ENCODE results near the gene HGF. TPM values are rescaled to one million over a fixed set of nuclear protein-coding genes. Genes with fewer than 3 reads are reported as not detected.

The HGF gene
- total RNA-seq, 1 experiment from 2014 or later = 0.72 TPM

GRCh38 chr7:81783818-81784217 is 14.0 kb upstream of the HGF start (continued):
- TF ChIP-seq, protein P1, sequence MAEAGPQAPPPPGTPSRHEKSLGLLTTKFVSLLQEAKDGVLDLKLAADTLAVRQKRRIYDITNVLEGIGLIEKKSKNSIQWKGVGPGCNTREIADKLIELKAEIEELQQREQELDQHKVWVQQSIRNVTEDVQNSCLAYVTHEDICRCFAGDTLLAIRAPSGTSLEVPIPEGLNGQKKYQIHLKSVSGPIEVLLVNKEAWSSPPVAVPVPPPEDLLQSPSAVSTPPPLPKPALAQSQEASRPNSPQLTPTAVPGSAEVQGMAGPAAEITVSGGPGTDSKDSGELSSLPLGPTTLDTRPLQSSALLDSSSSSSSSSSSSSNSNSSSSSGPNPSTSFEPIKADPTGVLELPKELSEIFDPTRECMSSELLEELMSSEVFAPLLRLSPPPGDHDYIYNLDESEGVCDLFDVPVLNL (CRISPR knock-in tag; IDR thresholded peaks at IDR 0.05; ENCODE audit: borderline replicate concordance, low read depth) = no peak
- TF ChIP-seq SMAD3 (CRISPR knock-in tag; IDR thresholded peaks at IDR 0.05; ENCODE audit: borderline replicate concordance) (no peak), ZNF219 (CRISPR knock-in tag; IDR thresholded peaks at IDR 0.05; ENCODE audit: borderline replicate concordance) (no peak), NR1H2 (CRISPR knock-in tag; IDR thresholded peaks at IDR 0.05) (no peak), ZBTB21 (CRISPR knock-in tag; IDR thresholded peaks at IDR 0.05; ENCODE audit: borderline replicate concordance) (no peak), ZNF121 (CRISPR knock-in tag; IDR thresholded peaks at IDR 0.05) (no peak), ZNF317 (CRISPR knock-in tag; IDR thresholded peaks at IDR 0.05; ENCODE audit: borderline replicate concordance, low read depth) (no peak), TEAD1 (CRISPR knock-in tag; IDR thresholded peaks at IDR 0.05) (no peak)

DNA sequence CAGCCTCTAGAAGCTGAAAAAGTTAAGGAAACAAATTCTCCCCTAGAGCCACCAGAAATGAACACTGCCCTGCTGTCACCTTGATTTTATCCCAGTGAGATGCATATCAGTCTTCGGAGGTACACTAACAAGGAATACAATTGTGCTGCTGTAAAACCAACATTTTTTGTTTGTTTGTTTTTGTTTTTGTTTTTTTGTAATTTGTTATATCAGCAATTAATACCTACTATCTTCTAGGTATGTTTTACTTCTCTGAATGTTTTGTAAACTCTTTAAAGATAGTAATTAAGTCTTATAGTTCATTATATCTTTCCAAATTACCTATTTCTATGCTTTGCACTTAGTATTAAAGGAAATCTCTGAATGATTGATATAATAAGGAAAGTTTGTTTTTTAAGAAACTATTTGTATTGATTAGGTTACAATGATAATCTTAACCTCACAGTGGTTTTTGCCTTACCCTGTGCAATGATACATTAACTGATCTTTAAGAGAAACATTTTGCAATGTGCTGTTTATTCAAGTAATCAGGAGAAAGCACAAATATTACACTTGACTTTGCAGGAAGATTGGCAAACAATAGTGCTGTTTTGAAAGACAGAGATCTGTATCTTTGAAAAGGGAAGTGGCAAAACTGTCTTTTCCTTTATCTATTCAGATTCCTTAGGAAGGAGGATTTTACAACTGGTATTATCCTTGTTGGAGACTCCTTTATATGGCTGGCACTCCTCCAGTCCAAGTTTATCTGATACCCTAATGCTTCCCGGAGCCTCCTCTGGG is 11.3 kb upstream of the HGF start:
- H3K4me3 Mint-ChIP-seq = no peak overlapping the region
- H3K4me1 Mint-ChIP-seq = peaks cover 5% of the 10 kb centered on the region; the same call in 1 of the 2 replicates
- H3K27ac Mint-ChIP-seq = no peak overlapping the region
- no peaks in the 10 kb centered on the region for H3K36me3 Mint-ChIP-seq
- POLR2A ChIA-PET = no interaction called here
- CTCF ChIA-PET = no interaction called here
- no peaks in the 10 kb centered on the region for H3K9me3 Mint-ChIP-seq
- no peak for TF ChIP-seq AFF4 (CRISPR knock-in tag; IDR thresholded peaks at IDR 0.05; ENCODE audit: borderline replicate concordance)
- no peak for TF ChIP-seq SMAD3 (CRISPR knock-in tag; IDR thresholded peaks at IDR 0.05; ENCODE audit: borderline replicate concordance)
- no peaks in the 10 kb centered on the region for H3K27me3 Mint-ChIP-seq (ENCODE audit: low read depth)
- ATAC-seq = no peak
- DNase-seq (ENCODE audit: low spot score) = no peak

- ChIA-PET POLR2A (no interaction called here), CTCF (no interaction called here)
- H3K27me3 Mint-ChIP-seq (ENCODE audit: low read depth) = no peaks in the 10 kb centered on the region
- ATAC-seq (no peak), DNase-seq (ENCODE audit: low spot score) (no peak)
- H3K36me3 Mint-ChIP-seq = no peaks in the 10 kb centered on the region
- no peak overlapping the region for H3K27ac Mint-ChIP-seq
- no peaks in the 10 kb centered on the region for H3K9me3 Mint-ChIP-seq
- TF ChIP-seq, protein P2, sequence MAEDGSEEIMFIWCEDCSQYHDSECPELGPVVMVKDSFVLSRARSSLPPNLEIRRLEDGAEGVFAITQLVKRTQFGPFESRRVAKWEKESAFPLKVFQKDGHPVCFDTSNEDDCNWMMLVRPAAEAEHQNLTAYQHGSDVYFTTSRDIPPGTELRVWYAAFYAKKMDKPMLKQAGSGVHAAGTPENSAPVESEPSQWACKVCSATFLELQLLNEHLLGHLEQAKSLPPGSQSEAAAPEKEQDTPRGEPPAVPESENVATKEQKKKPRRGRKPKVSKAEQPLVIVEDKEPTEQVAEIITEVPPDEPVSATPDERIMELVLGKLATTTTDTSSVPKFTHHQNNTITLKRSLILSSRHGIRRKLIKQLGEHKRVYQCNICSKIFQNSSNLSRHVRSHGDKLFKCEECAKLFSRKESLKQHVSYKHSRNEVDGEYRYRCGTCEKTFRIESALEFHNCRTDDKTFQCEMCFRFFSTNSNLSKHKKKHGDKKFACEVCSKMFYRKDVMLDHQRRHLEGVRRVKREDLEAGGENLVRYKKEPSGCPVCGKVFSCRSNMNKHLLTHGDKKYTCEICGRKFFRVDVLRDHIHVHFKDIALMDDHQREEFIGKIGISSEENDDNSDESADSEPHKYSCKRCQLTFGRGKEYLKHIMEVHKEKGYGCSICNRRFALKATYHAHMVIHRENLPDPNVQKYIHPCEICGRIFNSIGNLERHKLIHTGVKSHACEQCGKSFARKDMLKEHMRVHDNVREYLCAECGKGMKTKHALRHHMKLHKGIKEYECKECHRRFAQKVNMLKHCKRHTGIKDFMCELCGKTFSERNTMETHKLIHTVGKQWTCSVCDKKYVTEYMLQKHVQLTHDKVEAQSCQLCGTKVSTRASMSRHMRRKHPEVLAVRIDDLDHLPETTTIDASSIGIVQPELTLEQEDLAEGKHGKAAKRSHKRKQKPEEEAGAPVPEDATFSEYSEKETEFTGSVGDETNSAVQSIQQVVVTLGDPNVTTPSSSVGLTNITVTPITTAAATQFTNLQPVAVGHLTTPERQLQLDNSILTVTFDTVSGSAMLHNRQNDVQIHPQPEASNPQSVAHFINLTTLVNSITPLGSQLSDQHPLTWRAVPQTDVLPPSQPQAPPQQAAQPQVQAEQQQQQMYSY (CRISPR knock-in tag; IDR thresholded peaks at IDR 0.05) = no peak
- TF ChIP-seq OVOL2 (CRISPR knock-in tag; IDR thresholded peaks at IDR 0.05; ENCODE audit: borderline replicate concordance) (no peak), TEAD4 (CRISPR knock-in tag; IDR thresholded peaks at IDR 0.05) (no peak), ZNF671 (CRISPR knock-in tag; IDR thresholded peaks at IDR 0.05) (no peak), TEAD1 (CRISPR knock-in tag; IDR thresholded peaks at IDR 0.05) (no peak), ZNF423 (CRISPR knock-in tag; IDR thresholded peaks at IDR 0.05) (no peak), PRRX2 (CRISPR knock-in tag; IDR thresholded peaks at IDR 0.05) (no peak)
- TF ChIP-seq, protein P3, sequence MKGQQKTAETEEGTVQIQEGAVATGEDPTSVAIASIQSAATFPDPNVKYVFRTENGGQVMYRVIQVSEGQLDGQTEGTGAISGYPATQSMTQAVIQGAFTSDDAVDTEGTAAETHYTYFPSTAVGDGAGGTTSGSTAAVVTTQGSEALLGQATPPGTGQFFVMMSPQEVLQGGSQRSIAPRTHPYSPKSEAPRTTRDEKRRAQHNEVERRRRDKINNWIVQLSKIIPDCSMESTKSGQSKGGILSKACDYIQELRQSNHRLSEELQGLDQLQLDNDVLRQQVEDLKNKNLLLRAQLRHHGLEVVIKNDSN (CRISPR knock-in tag; IDR thresholded peaks at IDR 0.05) = no peak
- TF ChIP-seq, protein P4, sequence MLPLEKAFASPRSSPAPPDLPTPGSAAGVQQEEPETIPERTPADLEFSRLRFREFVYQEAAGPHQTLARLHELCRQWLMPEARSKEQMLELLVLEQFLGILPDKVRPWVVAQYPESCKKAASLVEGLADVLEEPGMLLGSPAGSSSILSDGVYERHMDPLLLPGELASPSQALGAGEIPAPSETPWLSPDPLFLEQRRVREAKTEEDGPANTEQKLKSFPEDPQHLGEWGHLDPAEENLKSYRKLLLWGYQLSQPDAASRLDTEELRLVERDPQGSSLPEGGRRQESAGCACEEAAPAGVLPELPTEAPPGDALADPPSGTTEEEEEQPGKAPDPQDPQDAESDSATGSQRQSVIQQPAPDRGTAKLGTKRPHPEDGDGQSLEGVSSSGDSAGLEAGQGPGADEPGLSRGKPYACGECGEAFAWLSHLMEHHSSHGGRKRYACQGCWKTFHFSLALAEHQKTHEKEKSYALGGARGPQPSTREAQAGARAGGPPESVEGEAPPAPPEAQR (CRISPR knock-in tag; IDR thresholded peaks at IDR 0.05) = no peak
- TF ChIP-seq, protein P5, sequence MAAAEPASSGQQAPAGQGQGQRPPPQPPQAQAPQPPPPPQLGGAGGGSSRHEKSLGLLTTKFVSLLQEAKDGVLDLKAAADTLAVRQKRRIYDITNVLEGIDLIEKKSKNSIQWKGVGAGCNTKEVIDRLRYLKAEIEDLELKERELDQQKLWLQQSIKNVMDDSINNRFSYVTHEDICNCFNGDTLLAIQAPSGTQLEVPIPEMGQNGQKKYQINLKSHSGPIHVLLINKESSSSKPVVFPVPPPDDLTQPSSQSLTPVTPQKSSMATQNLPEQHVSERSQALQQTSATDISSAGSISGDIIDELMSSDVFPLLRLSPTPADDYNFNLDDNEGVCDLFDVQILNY (CRISPR knock-in tag; IDR thresholded peaks at IDR 0.05) = no peak
- no peak overlapping the region for H3K4me3 Mint-ChIP-seq
- H3K4me1 Mint-ChIP-seq = peaks cover 5% of the 10 kb centered on the region; the same call in 1 of the 2 replicates
Observed at GRCh38 chr7:81779706-81780105, 9.9 kb upstream of the HGF start.
